ENCODE measurements around the gene BNC2. TPM values are rescaled to one million over a fixed set of nuclear protein-coding genes. Genes with fewer than 3 reads are reported as not detected.
A peak's percentile ranks its signal among the peaks of the same experiment; 100 is the strongest.

The BNC2 gene
- total RNA-seq, 1 experiment from 2014 or later = 2.9 TPM

DNA sequence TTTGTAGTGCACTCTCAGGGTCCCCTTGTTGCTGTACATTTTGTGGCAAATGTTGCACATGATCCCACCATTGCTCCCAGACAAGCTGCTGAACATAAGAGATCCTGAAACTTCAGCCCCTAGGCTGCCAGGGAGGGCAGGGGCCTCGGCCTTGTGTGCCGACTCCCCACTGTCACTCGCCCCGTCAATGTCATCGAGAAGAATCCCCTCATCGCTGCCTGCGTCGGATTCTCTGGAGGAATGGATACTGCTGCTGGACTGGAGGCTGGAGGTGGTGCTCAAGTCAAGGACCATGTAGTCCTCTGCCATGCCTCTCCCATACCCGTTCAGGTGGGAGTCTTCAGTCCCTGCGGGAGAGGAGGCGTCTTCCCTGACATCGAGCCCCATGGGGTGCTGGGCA is 451.3 kb downstream of the BNC2 start:
- no peak overlapping the region for H3K27ac ChIP-seq
- POLR2A ChIA-PET (ENCODE audit: unreplicated experiment) = no interaction called here
- CTCF ChIA-PET = no interaction called here
- no peaks in the 10 kb centered on the region for H3K79me2 ChIP-seq (ENCODE audit: low read depth)
- no peaks in the 10 kb centered on the region for H3K9me2 ChIP-seq (ENCODE audit: insufficient read depth)
- H2AFZ ChIP-seq = no peak overlapping the region
- peaks cover 10% of the 10 kb centered on the region for H3K4me1 ChIP-seq (replicated peaks; ENCODE audit: insufficient read depth)
- no TSS peak for BruUV-seq (replicated peaks)
- H4K20me1 ChIP-seq (ENCODE audit: insufficient read depth) = no peaks in the 10 kb centered on the region
- H3K4me3 ChIP-seq = no peak overlapping the region
- 0 out of 2 replicates have a peak, but pooled peaks cover 4% of the 10 kb centered on the region for H3F3A ChIP-seq (ENCODE audit: insufficient read depth, low read depth)
- no peaks in the 10 kb centered on the region for H3K9me3 ChIP-seq (ENCODE audit: insufficient read depth, low read depth)
- no peak overlapping the region for H3K4me2 ChIP-seq
- TF ChIP-seq, protein P1, sequence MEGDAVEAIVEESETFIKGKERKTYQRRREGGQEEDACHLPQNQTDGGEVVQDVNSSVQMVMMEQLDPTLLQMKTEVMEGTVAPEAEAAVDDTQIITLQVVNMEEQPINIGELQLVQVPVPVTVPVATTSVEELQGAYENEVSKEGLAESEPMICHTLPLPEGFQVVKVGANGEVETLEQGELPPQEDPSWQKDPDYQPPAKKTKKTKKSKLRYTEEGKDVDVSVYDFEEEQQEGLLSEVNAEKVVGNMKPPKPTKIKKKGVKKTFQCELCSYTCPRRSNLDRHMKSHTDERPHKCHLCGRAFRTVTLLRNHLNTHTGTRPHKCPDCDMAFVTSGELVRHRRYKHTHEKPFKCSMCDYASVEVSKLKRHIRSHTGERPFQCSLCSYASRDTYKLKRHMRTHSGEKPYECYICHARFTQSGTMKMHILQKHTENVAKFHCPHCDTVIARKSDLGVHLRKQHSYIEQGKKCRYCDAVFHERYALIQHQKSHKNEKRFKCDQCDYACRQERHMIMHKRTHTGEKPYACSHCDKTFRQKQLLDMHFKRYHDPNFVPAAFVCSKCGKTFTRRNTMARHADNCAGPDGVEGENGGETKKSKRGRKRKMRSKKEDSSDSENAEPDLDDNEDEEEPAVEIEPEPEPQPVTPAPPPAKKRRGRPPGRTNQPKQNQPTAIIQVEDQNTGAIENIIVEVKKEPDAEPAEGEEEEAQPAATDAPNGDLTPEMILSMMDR (conservative IDR thresholded peaks at IDR 0.05) = no peak
- no peak for TF ChIP-seq EZH2 (IDR thresholded peaks at IDR 0.05; ENCODE audit: low read depth)
- DNase-seq = no peak
- no peaks in the 10 kb centered on the region for H3K27me3 ChIP-seq (ENCODE audit: insufficient read depth, low read depth)
- intact Hi-C loops (cut with micrococcal nuclease; ENCODE audit: unreplicated experiment) = no loop called here
- no peaks in the 10 kb centered on the region for H3K36me3 ChIP-seq (ENCODE audit: low read depth)

DNA sequence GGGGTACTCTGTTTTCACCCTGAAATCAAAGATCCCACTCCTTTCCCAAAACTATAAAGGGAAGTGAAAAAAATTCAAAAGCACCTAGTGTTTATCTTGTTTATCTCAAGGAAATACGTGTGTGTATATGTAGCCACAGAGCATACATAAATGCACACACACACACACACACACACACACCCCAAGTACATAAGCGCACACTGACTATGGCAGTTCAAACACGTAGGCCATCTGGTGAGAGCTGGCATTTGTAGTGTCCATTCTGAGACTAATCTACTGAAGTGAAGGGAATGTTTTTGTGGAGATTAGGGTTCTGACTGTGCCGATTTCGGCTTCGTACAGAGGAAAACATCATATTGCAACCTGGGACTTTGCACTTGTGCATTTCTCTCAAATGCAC is 451.7 kb downstream of the BNC2 start:
- CTCF ChIA-PET = no interaction called here
- intact Hi-C loops (cut with micrococcal nuclease; ENCODE audit: unreplicated experiment) = no loop called here

DNA sequence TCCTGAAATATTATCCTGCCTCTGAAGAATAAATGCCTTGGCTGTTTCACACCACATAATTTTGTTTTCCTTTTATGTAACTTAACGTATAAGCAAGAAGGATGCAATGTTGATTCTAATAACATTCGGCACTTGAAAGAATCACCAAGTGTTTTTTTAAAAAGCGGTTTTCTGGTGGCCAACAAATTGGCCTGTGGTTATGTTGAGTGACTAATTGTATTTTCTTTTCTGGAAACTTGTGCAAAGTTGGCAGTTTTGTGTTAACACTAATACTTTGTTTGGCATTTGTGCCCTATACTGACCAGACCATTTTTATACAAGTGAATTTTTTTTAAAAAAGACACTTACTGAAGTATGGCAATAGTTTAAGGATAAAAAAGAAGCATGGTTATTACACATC is 452.7 kb downstream of the BNC2 start:
- no TSS peak for BruUV-seq (replicated peaks)
- CTCF ChIA-PET = no interaction called here
- no peak for TF ChIP-seq EZH2 (IDR thresholded peaks at IDR 0.05; ENCODE audit: low read depth)
- TF ChIP-seq, protein P1 (conservative IDR thresholded peaks at IDR 0.05) = no peak
- H3K4me3 ChIP-seq = no peak overlapping the region
- H3K4me2 ChIP-seq = peak overlapping the region; percentile 40; the same call in 1 of the 2 replicates
- no peak for DNase-seq
- no peaks in the 10 kb centered on the region for H4K20me1 ChIP-seq (ENCODE audit: insufficient read depth)
- H3K79me2 ChIP-seq (ENCODE audit: low read depth) = no peaks in the 10 kb centered on the region
- 0 out of 2 replicates have a peak overlapping the region, but pooled peaks have one; percentile 32 for H3K27ac ChIP-seq
- intact Hi-C loops (cut with micrococcal nuclease; ENCODE audit: unreplicated experiment) = no loop called here
- H2AFZ ChIP-seq = no peak overlapping the region
- H3K27me3 ChIP-seq (ENCODE audit: insufficient read depth, low read depth) = no peaks in the 10 kb centered on the region
- POLR2A ChIA-PET (ENCODE audit: unreplicated experiment) = interaction anchor here (0.9 kb wide), 1 partner anchor 8 kb away, joined by 3 read pairs; no protein-coding TSS in a partner anchor
- no peaks in the 10 kb centered on the region for H3K9me2 ChIP-seq (ENCODE audit: insufficient read depth)
- H3F3A ChIP-seq (ENCODE audit: insufficient read depth, low read depth) = 0 out of 2 replicates have a peak, but pooled peaks cover 6% of the 10 kb centered on the region
- no peaks in the 10 kb centered on the region for H3K36me3 ChIP-seq (ENCODE audit: low read depth)
- H3K9me3 ChIP-seq (ENCODE audit: insufficient read depth, low read depth) = no peaks in the 10 kb centered on the region
- peaks cover 24% of the 10 kb centered on the region for H3K4me1 ChIP-seq (replicated peaks; ENCODE audit: insufficient read depth)

More for the DNA sequence above, 451.7 kb downstream of the BNC2 start:
- DNase-seq = no peak
- H2AFZ ChIP-seq = no peak overlapping the region
- no peaks in the 10 kb centered on the region for H3K79me2 ChIP-seq (ENCODE audit: low read depth)
- no peak overlapping the region for H3K4me3 ChIP-seq
- no peak overlapping the region for H3K27ac ChIP-seq
- H3K9me3 ChIP-seq (ENCODE audit: insufficient read depth, low read depth) = no peaks in the 10 kb centered on the region
- POLR2A ChIA-PET (ENCODE audit: unreplicated experiment) = no interaction called here
- H3K9me2 ChIP-seq (ENCODE audit: insufficient read depth) = no peaks in the 10 kb centered on the region
- TF ChIP-seq, protein P1 (conservative IDR thresholded peaks at IDR 0.05) = no peak
- no peak for TF ChIP-seq EZH2 (IDR thresholded peaks at IDR 0.05; ENCODE audit: low read depth)
- peaks cover 14% of the 10 kb centered on the region for H3K4me1 ChIP-seq (replicated peaks; ENCODE audit: insufficient read depth)
- H3K27me3 ChIP-seq (ENCODE audit: insufficient read depth, low read depth) = no peaks in the 10 kb centered on the region
- H3F3A ChIP-seq (ENCODE audit: insufficient read depth, low read depth) = 0 out of 2 replicates have a peak, but pooled peaks cover 6% of the 10 kb centered on the region
- H4K20me1 ChIP-seq (ENCODE audit: insufficient read depth) = no peaks in the 10 kb centered on the region
- H3K36me3 ChIP-seq (ENCODE audit: low read depth) = no peaks in the 10 kb centered on the region
- BruUV-seq (replicated peaks) = no TSS peak
- H3K4me2 ChIP-seq = no peak overlapping the region

Measured in PC-9 (cell line).